ENCODE data around the gene ERBB4.

GRCh38 chr2:211487733-211488132 is 1050.9 kb downstream of the ERBB4 start:
- TF ChIP-seq CTCF (IDR thresholded peaks at IDR 0.05 in 4 of 5, conservative IDR thresholded peaks at IDR 0.05 in 1 of 5) (no peak), POLR2A (IDR thresholded peaks at IDR 0.05) (no peak)

Data from gastrocnemius medialis (tissue), 4 donors.